Fibroblast of lung (primary cell): ENCODE data around the gene SNX15. TPM values are rescaled to one million over a fixed set of nuclear protein-coding genes. Genes with fewer than 3 reads are reported as not detected.
A peak's percentile ranks its signal among the peaks of the same experiment; 100 is the strongest.

Source experiments
- DNase-seq, 2 donors: peaks; one replicate each; pipeline versions ENCODE4 v3.0.0 to v3.0.0-alpha.2; 2010; ENCODE audit warnings: low read depth in 2 of 2
- H2AFZ ChIP-seq: 2 replicates; pipeline ENCODE4 v1.5.1; 2012; ENCODE audit warnings: low read length, control low read depth, inconsistent platforms
- H3K27ac ChIP-seq: 2 replicates; pipeline ENCODE4 v1.5.1; 2011; ENCODE audit warnings: low read length, control low read depth; ENCODE audit not compliant: insufficient read depth
- H3K27me3 ChIP-seq: 2 replicates; pipeline ENCODE4 v1.5.1; 2011; ENCODE audit warnings: mild to moderate bottlenecking, low read length; ENCODE audit not compliant: control insufficient read depth, insufficient read depth
- H3K36me3 ChIP-seq: 2 replicates; pipeline ENCODE4 v1.5.1; 2011; ENCODE audit warnings: low read length; ENCODE audit not compliant: control insufficient read depth, insufficient read depth
- H3K4me1 ChIP-seq: 2 replicates; pipeline ENCODE4 v1.5.1; 2011; ENCODE audit warnings: low read length; ENCODE audit not compliant: control insufficient read depth, insufficient read depth; ENCODE audit errors: extremely low read depth
- H3K4me2 ChIP-seq: 2 replicates; pipeline ENCODE4 v1.5.1; 2011; ENCODE audit warnings: low read length, control low read depth; ENCODE audit not compliant: insufficient read depth; ENCODE audit errors: extremely low read depth
- H3K4me3 ChIP-seq, 4 experiments: fragments of 200-600 bp in 1 of 4; sonication (generic) in 1 of 4; replicated peaks in 1 of 4; 2 replicates each; pipeline ENCODE4 v1.5.1; 2011 to 2016; ENCODE audit warnings: low read length in 4 of 4, low read depth in 3 of 4, mild to moderate bottlenecking in 3 of 4, control low read depth in 2 of 4, inconsistent platforms in 1 of 4, mixed read lengths in 1 of 4; ENCODE audit not compliant: insufficient read depth in 1 of 4; ENCODE audit errors: control extremely low read depth in 1 of 4
- H3K79me2 ChIP-seq: 2 replicates; pipeline ENCODE4 v1.5.1; 2012; ENCODE audit warnings: mild to moderate bottlenecking, low read length, inconsistent platforms; ENCODE audit not compliant: control insufficient read depth, insufficient read depth
- H3K9ac ChIP-seq: 2 replicates; pipeline ENCODE4 v1.5.1; 2011; ENCODE audit warnings: mild to moderate bottlenecking, low read length, control low read depth; ENCODE audit not compliant: insufficient read depth
- H3K9me3 ChIP-seq: 2 replicates; pipeline ENCODE4 v1.5.1; 2012; ENCODE audit warnings: low read depth, low read length; ENCODE audit not compliant: control insufficient read depth, insufficient read depth
- H4K20me1 ChIP-seq: 2 replicates; pipeline ENCODE4 v1.5.1; 2011; ENCODE audit warnings: low read length; ENCODE audit not compliant: control insufficient read depth, insufficient read depth; ENCODE audit errors: extremely low read depth
- CTCF ChIP-seq, 2 donors: IDR thresholded peaks in 1 of 2; conservative IDR thresholded peaks in 1 of 2; 1 replicate in 1 of 2; 2 replicates in 1 of 2; pipeline ENCODE4 v1.5.1; 2011 to 2012; ENCODE audit warnings: low read length in 2 of 2, control low read depth in 1 of 2, inconsistent platforms in 1 of 2, low read depth in 1 of 2, mild to moderate bottlenecking in 1 of 2
- EZH2 ChIP-seq: IDR thresholded peaks from 2 replicates; pipeline ENCODE4 v1.5.1; 2012; ENCODE audit warnings: low read length, control low read depth, mild to moderate bottlenecking; ENCODE audit errors: missing control alignments
- polyA plus RNA-seq, 2 donors: library from polyadenylated mRNA; depleted of rRNA in 1 of 2; stranded (reverse) in 1 of 2; unstranded in 1 of 2; fragments of >200 nt; gene quantifications; 2 replicates each; pipeline ENCODE4 v1.2.1, GENCODE V29; 2011 to 2012; ENCODE audit warnings: missing spikeins in 1 of 2
- total RNA-seq: library from RNA; depleted of rRNA; stranded (reverse); fragments of >200 nt; gene quantifications from 2 replicates; pipeline ENCODE4 v1.2.1, GENCODE V29; 2014

SNX15 gene
- total and polyA plus RNA-seq, 2 donors (not counting 1 experiment from before 2014, with no cell fraction given) = 10.2 to 14.4 TPM

- Histone ChIP-seq H3K9ac (no peak overlapping the region), H2AFZ (peak overlapping the region; percentile 65), H3K4me2 (peak overlapping the region; percentile 30), H3K27ac (no peak overlapping the region), H3K4me3 (peak overlapping the region in 3 of 4 experiments; percentile 54 to 73 (median 65)), H3K4me1 (peaks cover 5% of the 10 kb centered on the region), H3K36me3 (no peaks in the 10 kb centered on the region), H4K20me1 (no peaks in the 10 kb centered on the region), H3K27me3 (no peaks in the 10 kb centered on the region), H3K79me2 (no peaks in the 10 kb centered on the region), H3K9me3 (no peaks in the 10 kb centered on the region)
- no peak for TF ChIP-seq EZH2
- no peak for TF ChIP-seq CTCF (conservative IDR thresholded peaks at IDR 0.05 in 1 of 2, IDR thresholded peaks at IDR 0.05 in 1 of 2; ENCODE audit: low read depth in 1 of 2, low read length in 2 of 2)
- DNase-seq = no peak
Observed at GRCh38 chr11:65026810-65027209, 429 bp upstream of the SNX15 start.

- no peaks in the 10 kb centered on the region for H3K27me3 ChIP-seq
- no peak overlapping the region for H2AFZ ChIP-seq
- peaks cover 2% of the 10 kb centered on the region for H3K36me3 ChIP-seq
- no peaks in the 10 kb centered on the region for H4K20me1 ChIP-seq
- no peaks in the 10 kb centered on the region for H3K79me2 ChIP-seq
- H3K4me2 ChIP-seq = no peak overlapping the region
- TF ChIP-seq EZH2 (no peak), CTCF (conservative IDR thresholded peaks at IDR 0.05 in 1 of 2, IDR thresholded peaks at IDR 0.05 in 1 of 2; ENCODE audit: low read depth in 1 of 2, low read length in 2 of 2) (no peak)
- no peak overlapping the region for H3K9ac ChIP-seq
- no peak overlapping the region for H3K4me3 ChIP-seq
- no peak for DNase-seq
- H3K27ac ChIP-seq = no peak overlapping the region
- peaks cover 5% of the 10 kb centered on the region for H3K4me1 ChIP-seq
- no peaks in the 10 kb centered on the region for H3K9me3 ChIP-seq
Observed at GRCh38 chr11:65032216-65032615, 5.0 kb downstream of the SNX15 start.

- Histone ChIP-seq H3K27me3 (no peaks in the 10 kb centered on the region), H3K27ac (no peak overlapping the region), H3K79me2 (no peaks in the 10 kb centered on the region), H3K9me3 (no peaks in the 10 kb centered on the region), H3K9ac (no peak overlapping the region), H3K4me3 (no peak overlapping the region), H4K20me1 (no peaks in the 10 kb centered on the region), H3K4me1 (no peaks in the 10 kb centered on the region), H2AFZ (no peak overlapping the region), H3K4me2 (no peak overlapping the region), H3K36me3 (peaks cover 7% of the 10 kb centered on the region)
- DNase-seq = no peak
- TF ChIP-seq EZH2 (no peak), CTCF (conservative IDR thresholded peaks at IDR 0.05 in 1 of 2, IDR thresholded peaks at IDR 0.05 in 1 of 2; ENCODE audit: low read depth in 1 of 2, low read length in 2 of 2) (no peak)
Observed at GRCh38 chr11:65034423-65034822, 7.2 kb downstream of the SNX15 start.
